Vagina (tissue), 2 donors: ENCODE data around the gene THSD7B. TPM values are rescaled to one million over a fixed set of nuclear protein-coding genes. Genes with fewer than 3 reads are reported as not detected.

Experiments
- DNase-seq, 2 donors: peaks; one replicate each; pipeline ENCODE4 v3.0.0-alpha.2; 2017; ENCODE audit errors: extremely low spot score in 2 of 2
- H3K27ac ChIP-seq: fragments of 200-600 bp; sonication (generic); one replicate; pipeline ENCODE4 v1.5.1; 2019
- H3K27me3 ChIP-seq: fragments of 200-600 bp; sonication (generic); one replicate; pipeline ENCODE4 v1.5.1; 2019
- H3K36me3 ChIP-seq, 2 donors: fragments of 200-600 bp; sonication (generic); one replicate each; pipeline ENCODE4 v1.5.1; 2017 to 2019
- H3K4me1 ChIP-seq: fragments of 200-600 bp; sonication (generic); one replicate; pipeline ENCODE4 v1.5.1; 2019
- H3K4me3 ChIP-seq, 2 donors: fragments of 200-600 bp; sonication (generic); 1 replicate in 1 of 2; 2 replicates in 1 of 2; pipeline ENCODE4 v1.5.1; 2016 to 2019
- H3K9me3 ChIP-seq: fragments of 200-600 bp; sonication (generic); one replicate; pipeline ENCODE4 v1.5.1; 2019
- CTCF ChIP-seq, 3 experiments: fragments of 450-650 bp in 2 of 3; fragments of 200-600 bp in 1 of 3; sonication (generic) in 1 of 3; IDR thresholded peaks; one replicate each; pipeline ENCODE4 v1.5.1; 2017 to 2019; ENCODE audit warnings: antibody characterized with exemption in 3 of 3, mild to moderate bottlenecking in 2 of 3, moderate library complexity in 2 of 3
- POLR2A ChIP-seq, 2 donors: fragments of 450-650 bp; IDR thresholded peaks; one replicate each; pipeline ENCODE4 v1.6.1; 2017; ENCODE audit warnings: antibody characterized with exemption in 2 of 2, mild to moderate bottlenecking in 2 of 2, moderate library complexity in 2 of 2
- POLR2AphosphoS5 ChIP-seq, 2 donors: sonication (generic); formaldehyde crosslinking; IDR thresholded peaks; one replicate each; pipeline ENCODE4 v1.9.0; 2017; ENCODE audit warnings: antibody characterized with exemption in 2 of 2, mild to moderate bottlenecking in 2 of 2, low read depth in 1 of 2; ENCODE audit not compliant: insufficient read depth in 1 of 2
- intact Hi-C: fragments of 100-400 bp; cut with DNase I; formaldehyde crosslinking; loops from one replicate; pipeline ENCODE4 v1.15.1; 2023
- total RNA-seq: library from RNA; depleted of rRNA; stranded (reverse); fragments of >200 nt; gene quantifications from one replicate; pipeline ENCODE4 v1.2.3, GENCODE V29; 2016

The THSD7B gene
- total RNA-seq, 1 donor from 2014 or later, result 0.49 TPM

GRCh38 chr2:137658433-137658832, 893.1 kb downstream of the THSD7B start:
- no peaks in the 10 kb centered on the region for H3K4me1 ChIP-seq
- no peak overlapping the region for H3K27ac ChIP-seq
- no peaks in the 10 kb centered on the region for H3K9me3 ChIP-seq
- H3K27me3 ChIP-seq, result no peaks in the 10 kb centered on the region
- TF ChIP-seq POLR2AphosphoS5 (IDR thresholded peaks at IDR 0.05; ENCODE audit: insufficient read depth in 1 of 2, low read depth in 1 of 2) (no peak), POLR2A (IDR thresholded peaks at IDR 0.05) (no peak), CTCF (IDR thresholded peaks at IDR 0.05) (no peak)
- no peak overlapping the region for H3K4me3 ChIP-seq
- no peak for DNase-seq
- intact Hi-C loops, result no loop called here
- no peaks in the 10 kb centered on the region for H3K36me3 ChIP-seq

GRCh38 chr2:137659616-137660015, 894.3 kb downstream of the THSD7B start:
- no peaks in the 10 kb centered on the region for H3K9me3 ChIP-seq
- no peaks in the 10 kb centered on the region for H3K4me1 ChIP-seq
- H3K36me3 ChIP-seq, result no peaks in the 10 kb centered on the region
- TF ChIP-seq POLR2A (IDR thresholded peaks at IDR 0.05) (no peak), CTCF (IDR thresholded peaks at IDR 0.05) (no peak), POLR2AphosphoS5 (IDR thresholded peaks at IDR 0.05; ENCODE audit: insufficient read depth in 1 of 2, low read depth in 1 of 2) (no peak)
- H3K4me3 ChIP-seq, result no peak overlapping the region
- no peaks in the 10 kb centered on the region for H3K27me3 ChIP-seq
- no peak for DNase-seq
- H3K27ac ChIP-seq, result no peak overlapping the region
- intact Hi-C loops, result no loop called here

- Histone ChIP-seq H3K4me1 (no peaks in the 10 kb centered on the region), H3K27me3 (no peaks in the 10 kb centered on the region), H3K27ac (no peak overlapping the region), H3K4me3 (no peak overlapping the region), H3K36me3 (no peaks in the 10 kb centered on the region), H3K9me3 (no peaks in the 10 kb centered on the region)
- TF ChIP-seq CTCF (IDR thresholded peaks at IDR 0.05) (no peak), POLR2A (IDR thresholded peaks at IDR 0.05) (no peak), POLR2AphosphoS5 (IDR thresholded peaks at IDR 0.05; ENCODE audit: insufficient read depth in 1 of 2, low read depth in 1 of 2) (no peak)
- intact Hi-C loops, result no loop called here
- DNase-seq, result no peak
These were observed 904.8 kb downstream of the THSD7B start for GRCh38 chr2:137670111-137670510.

- no peaks in the 10 kb centered on the region for H3K4me1 ChIP-seq
- no peaks in the 10 kb centered on the region for H3K27me3 ChIP-seq
- H3K27ac ChIP-seq, result no peak overlapping the region
- H3K9me3 ChIP-seq, result no peaks in the 10 kb centered on the region
- no peaks in the 10 kb centered on the region for H3K36me3 ChIP-seq
- DNase-seq, result no peak
- no peak overlapping the region for H3K4me3 ChIP-seq
- no peak for TF ChIP-seq POLR2A (IDR thresholded peaks at IDR 0.05)
- no peak for TF ChIP-seq CTCF (IDR thresholded peaks at IDR 0.05)
- no peak for TF ChIP-seq POLR2AphosphoS5 (IDR thresholded peaks at IDR 0.05; ENCODE audit: insufficient read depth in 1 of 2, low read depth in 1 of 2)
- intact Hi-C loops, result no loop called here
These were observed 907.7 kb downstream of the THSD7B start for GRCh38 chr2:137672989-137673552.

GRCh38 chr2:137674991-137675390, 909.6 kb downstream of the THSD7B start:
- Histone ChIP-seq H3K4me1 (no peaks in the 10 kb centered on the region), H3K36me3 (no peaks in the 10 kb centered on the region), H3K27ac (no peak overlapping the region), H3K9me3 (no peaks in the 10 kb centered on the region), H3K4me3 (no peak overlapping the region), H3K27me3 (no peaks in the 10 kb centered on the region)
- TF ChIP-seq POLR2A (IDR thresholded peaks at IDR 0.05) (no peak), CTCF (IDR thresholded peaks at IDR 0.05) (no peak), POLR2AphosphoS5 (IDR thresholded peaks at IDR 0.05; ENCODE audit: insufficient read depth in 1 of 2, low read depth in 1 of 2) (no peak)
- no peak for DNase-seq
- intact Hi-C loops, result no loop called here
